WTC11 (cell line): Measurements from ENCODE around the gene ARID3C. TPM values are rescaled to one million over a fixed set of nuclear protein-coding genes. Genes with fewer than 3 reads are reported as not detected.

Experiments used
- ATF1 ChIP-seq: sonication (generic); formaldehyde crosslinking; IDR thresholded peaks from 2 replicates; pipeline ENCODE4 v1.8.1; 2023; ENCODE audit warnings: mild to moderate bottlenecking, moderate library complexity, missing genetic modification reagents
- CBFB ChIP-seq: sonication (generic); formaldehyde crosslinking; IDR thresholded peaks from 2 replicates; pipeline ENCODE4 v1.8.1; 2022; ENCODE audit warnings: mild to moderate bottlenecking, low read depth, missing genetic modification reagents
- ETV6 ChIP-seq: sonication (generic); formaldehyde crosslinking; IDR thresholded peaks from 2 replicates; pipeline ENCODE4 v1.8.1; 2022; ENCODE audit warnings: mild to moderate bottlenecking, missing genetic modification reagents
- FOXJ3 ChIP-seq: sonication (generic); formaldehyde crosslinking; IDR thresholded peaks from 2 replicates; pipeline ENCODE4 v1.9.0; 2021; ENCODE audit warnings: missing genetic modification reagents, mild to moderate bottlenecking, borderline replicate concordance
- FOXP1 ChIP-seq: sonication (generic); formaldehyde crosslinking; IDR thresholded peaks from 2 replicates; pipeline ENCODE4 v1.8.0; 2022; ENCODE audit warnings: missing genetic modification reagents, mild to moderate bottlenecking, moderate library complexity, borderline replicate concordance
- GTF2I ChIP-seq: fragments of 250-450 bp; sonication (Bioruptor Pico); conservative IDR thresholded peaks from 2 replicates; pipeline ENCODE4 v1.4.0; 2021; ENCODE audit warnings: mild to moderate bottlenecking
- HMGA2 ChIP-seq: fragments of 250-450 bp; sonication (Bioruptor Pico); IDR thresholded peaks from 2 replicates; pipeline ENCODE4 v1.4.0; 2021; ENCODE audit warnings: mild to moderate bottlenecking, moderate library complexity
- IRF2 ChIP-seq: sonication (generic); formaldehyde crosslinking; IDR thresholded peaks from 2 replicates; pipeline ENCODE4 v1.8.0; 2022; ENCODE audit warnings: low read depth, missing genetic modification reagents, borderline replicate concordance
- MYBL2 ChIP-seq: sonication (generic); formaldehyde crosslinking; IDR thresholded peaks from 2 replicates; pipeline ENCODE4 v1.8.1; 2023; ENCODE audit warnings: mild to moderate bottlenecking, moderate library complexity, missing genetic modification reagents
- NFATC4 ChIP-seq: fragments of 250-450 bp; sonication (Bioruptor Pico); IDR thresholded peaks from 2 replicates; pipeline ENCODE4 v1.9.0; 2021; ENCODE audit warnings: mild to moderate bottlenecking
- PRRX2 ChIP-seq: fragments of 250-450 bp; sonication (Bioruptor Pico); IDR thresholded peaks from 2 replicates; pipeline ENCODE4 v1.8.0; 2021; ENCODE audit warnings: mild to moderate bottlenecking
- RORB ChIP-seq: fragments of 250-450 bp; sonication (Bioruptor Pico); IDR thresholded peaks from 2 replicates; pipeline ENCODE4 v1.9.0; 2021; ENCODE audit warnings: mild to moderate bottlenecking
- SMAD3 ChIP-seq: sonication (generic); formaldehyde crosslinking; IDR thresholded peaks from 2 replicates; pipeline ENCODE4 v1.8.0; 2022; ENCODE audit warnings: missing genetic modification reagents, mild to moderate bottlenecking, borderline replicate concordance
- SMAD4 ChIP-seq: sonication (generic); formaldehyde crosslinking; IDR thresholded peaks from 2 replicates; pipeline ENCODE4 v1.8.0; 2022; ENCODE audit warnings: mild to moderate bottlenecking, missing genetic modification reagents
- SOX15 ChIP-seq: fragments of 250-450 bp; sonication (Bioruptor Pico); IDR thresholded peaks from 2 replicates; pipeline ENCODE4 v1.9.0; 2021; ENCODE audit warnings: mild to moderate bottlenecking
- SP1 ChIP-seq: sonication (generic); formaldehyde crosslinking; conservative IDR thresholded peaks from 2 replicates; pipeline ENCODE4 v1.8.1; 2022; ENCODE audit warnings: missing genetic modification reagents
- TEAD4 ChIP-seq: sonication (generic); formaldehyde crosslinking; IDR thresholded peaks from 2 replicates; pipeline ENCODE4 v1.8.0; 2022; ENCODE audit warnings: mild to moderate bottlenecking, missing genetic modification reagents
- ZBTB21 ChIP-seq: sonication (generic); formaldehyde crosslinking; IDR thresholded peaks from 2 replicates; pipeline ENCODE4 v1.8.1; 2023; ENCODE audit warnings: mild to moderate bottlenecking, missing genetic modification reagents, borderline replicate concordance
- ZNF138 ChIP-seq: sonication (generic); formaldehyde crosslinking; conservative IDR thresholded peaks from 2 replicates; pipeline ENCODE4 v1.8.1; 2022; ENCODE audit warnings: mild to moderate bottlenecking, moderate library complexity, missing genetic modification reagents
- ZNF219 ChIP-seq: sonication (generic); formaldehyde crosslinking; IDR thresholded peaks from 2 replicates; pipeline ENCODE4 v1.8.0; 2023; ENCODE audit warnings: missing genetic modification reagents, mild to moderate bottlenecking, borderline replicate concordance
- ZNF263 ChIP-seq: sonication (generic); formaldehyde crosslinking; IDR thresholded peaks from 2 replicates; pipeline ENCODE4 v1.8.1; 2022; ENCODE audit warnings: low read depth, mild to moderate bottlenecking, moderate library complexity, missing genetic modification reagents
- ZNF317 ChIP-seq: sonication (generic); formaldehyde crosslinking; IDR thresholded peaks from 2 replicates; pipeline ENCODE4 v1.8.1; 2023; ENCODE audit warnings: low read depth, mild to moderate bottlenecking, moderate library complexity, missing genetic modification reagents, borderline replicate concordance
- total RNA-seq: library from RNA; stranded (reverse); gene quantifications from 3 replicates; pipeline ENCODE4 v1.2.3, GENCODE V29; 2021
- TF ChIP-seq, protein P1 (sequence below): sonication (generic); formaldehyde crosslinking; IDR thresholded peaks from 2 replicates; pipeline ENCODE4 v1.8.0; 2022; ENCODE audit warnings: mild to moderate bottlenecking, missing genetic modification reagents
- TF ChIP-seq, protein P2 (sequence below): fragments of 250-450 bp; sonication (Bioruptor Pico); IDR thresholded peaks from 2 replicates; pipeline ENCODE4 v1.8.0; 2021; ENCODE audit warnings: mild to moderate bottlenecking
- TF ChIP-seq, protein P3 (sequence below): fragments of 250-450 bp; sonication (Bioruptor Pico); IDR thresholded peaks from 2 replicates; pipeline ENCODE4 v1.9.0; 2021; ENCODE audit warnings: moderate library complexity, mild to moderate bottlenecking, inconsistent platforms, borderline replicate concordance
- TF ChIP-seq, protein P4 (sequence below): sonication (generic); formaldehyde crosslinking; IDR thresholded peaks from 2 replicates; pipeline ENCODE4 v1.8.1; 2023; ENCODE audit warnings: mild to moderate bottlenecking, missing genetic modification reagents
- TF ChIP-seq, protein P5 (sequence below): sonication (generic); formaldehyde crosslinking; IDR thresholded peaks from 2 replicates; pipeline ENCODE4 v1.8.0; 2022; ENCODE audit warnings: mild to moderate bottlenecking, missing genetic modification reagents
- TF ChIP-seq, protein P6 (sequence below): sonication (generic); formaldehyde crosslinking; IDR thresholded peaks from 2 replicates; pipeline ENCODE4 v1.8.0; 2022; ENCODE audit warnings: mild to moderate bottlenecking, missing genetic modification reagents
- TF ChIP-seq, protein P7 (sequence below): sonication (generic); formaldehyde crosslinking; IDR thresholded peaks from 2 replicates; pipeline ENCODE4 v1.8.0; 2023; ENCODE audit warnings: missing genetic modification reagents
- TF ChIP-seq, protein P8 (sequence below): sonication (generic); formaldehyde crosslinking; IDR thresholded peaks from 2 replicates; pipeline ENCODE4 v1.8.1; 2023; ENCODE audit warnings: mild to moderate bottlenecking, missing genetic modification reagents, moderate library complexity
- TF ChIP-seq, protein P9 (sequence below): sonication (generic); formaldehyde crosslinking; IDR thresholded peaks from 2 replicates; pipeline ENCODE4 v1.8.1; 2023; ENCODE audit warnings: mild to moderate bottlenecking, moderate library complexity, missing genetic modification reagents

Gene ARID3C
- total RNA-seq, 1 experiment from 2014 or later, result 0.15 TPM

DNA sequence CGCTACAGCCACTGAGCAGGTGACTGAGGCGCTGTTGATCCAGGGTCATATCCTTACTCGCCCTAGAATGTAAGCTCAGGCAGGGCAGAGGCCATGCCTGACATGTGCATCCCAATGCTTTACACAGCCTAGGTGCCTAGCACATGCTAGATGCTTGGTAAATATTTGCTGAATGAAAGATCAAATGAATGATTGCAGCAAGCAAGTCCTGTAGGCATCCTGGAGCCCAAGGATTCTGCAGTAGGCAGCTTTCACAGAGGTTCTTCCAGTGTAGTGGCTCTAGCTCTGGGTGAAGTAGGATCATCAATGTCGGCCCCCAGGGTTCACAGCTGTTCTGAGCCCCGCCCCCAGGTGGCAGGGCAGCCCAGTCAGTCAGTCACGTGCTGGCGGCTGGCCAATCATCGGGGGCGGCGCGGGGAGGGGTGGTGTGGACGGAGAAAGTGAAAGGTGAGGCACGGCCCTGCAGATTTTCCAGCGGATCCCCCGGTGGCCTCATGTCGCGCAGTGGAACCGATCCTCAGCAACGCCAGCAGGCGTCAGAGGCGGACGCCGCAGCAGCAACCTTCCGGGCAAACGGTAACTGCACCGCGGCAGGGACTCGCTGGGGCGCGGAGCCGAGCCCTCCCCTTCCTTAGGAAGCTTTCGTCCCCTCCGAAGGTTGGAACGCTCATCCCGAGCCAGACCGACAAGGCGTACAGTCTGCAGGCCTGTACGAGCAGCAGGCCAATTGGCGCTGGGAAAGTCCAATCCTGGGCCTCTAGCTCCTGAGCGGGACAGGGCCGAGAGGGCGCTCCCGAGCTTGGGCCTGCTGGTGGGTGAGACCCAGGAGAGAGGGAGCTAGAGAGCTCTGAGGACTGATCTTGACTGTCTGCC is 17.6 kb upstream of the ARID3C start, which contains the start of gene GALT (continued):
- TF ChIP-seq, protein P1, sequence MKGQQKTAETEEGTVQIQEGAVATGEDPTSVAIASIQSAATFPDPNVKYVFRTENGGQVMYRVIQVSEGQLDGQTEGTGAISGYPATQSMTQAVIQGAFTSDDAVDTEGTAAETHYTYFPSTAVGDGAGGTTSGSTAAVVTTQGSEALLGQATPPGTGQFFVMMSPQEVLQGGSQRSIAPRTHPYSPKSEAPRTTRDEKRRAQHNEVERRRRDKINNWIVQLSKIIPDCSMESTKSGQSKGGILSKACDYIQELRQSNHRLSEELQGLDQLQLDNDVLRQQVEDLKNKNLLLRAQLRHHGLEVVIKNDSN (CRISPR knock-in tag), result peak; percentile 100
- TF ChIP-seq, protein P2, sequence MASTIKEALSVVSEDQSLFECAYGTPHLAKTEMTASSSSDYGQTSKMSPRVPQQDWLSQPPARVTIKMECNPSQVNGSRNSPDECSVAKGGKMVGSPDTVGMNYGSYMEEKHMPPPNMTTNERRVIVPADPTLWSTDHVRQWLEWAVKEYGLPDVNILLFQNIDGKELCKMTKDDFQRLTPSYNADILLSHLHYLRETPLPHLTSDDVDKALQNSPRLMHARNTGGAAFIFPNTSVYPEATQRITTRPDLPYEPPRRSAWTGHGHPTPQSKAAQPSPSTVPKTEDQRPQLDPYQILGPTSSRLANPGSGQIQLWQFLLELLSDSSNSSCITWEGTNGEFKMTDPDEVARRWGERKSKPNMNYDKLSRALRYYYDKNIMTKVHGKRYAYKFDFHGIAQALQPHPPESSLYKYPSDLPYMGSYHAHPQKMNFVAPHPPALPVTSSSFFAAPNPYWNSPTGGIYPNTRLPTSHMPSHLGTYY (CRISPR knock-in tag), result no peak
- TF ChIP-seq NFATC4 (CRISPR knock-in tag) (0 out of 2 replicates have a peak, but pooled peaks have one; percentile 15), ETV6 (0 out of 2 replicates have a peak, but pooled peaks have one; percentile 59), FOXJ3 (CRISPR knock-in tag) (no peak), ZBTB21 (CRISPR knock-in tag) (peak; percentile 54; the same call in 1 of the 2 replicates), ZNF219 (CRISPR knock-in tag) (no peak), SP1 (CRISPR knock-in tag) (peak; percentile 79), GTF2I (CRISPR knock-in tag) (no peak), HMGA2 (CRISPR knock-in tag) (no peak), SMAD3 (CRISPR knock-in tag) (peak; percentile 59; the same call in 1 of the 2 replicates), IRF2 (CRISPR knock-in tag) (no peak), ZNF317 (0 out of 2 replicates have a peak, but pooled peaks have one; percentile 16), TEAD4 (CRISPR knock-in tag) (0 out of 2 replicates have a peak, but pooled peaks have one; percentile 17), ATF1 (CRISPR knock-in tag) (no peak), PRRX2 (CRISPR knock-in tag) (no peak), RORB (CRISPR knock-in tag) (no peak), SOX15 (CRISPR knock-in tag) (no peak), MYBL2 (CRISPR knock-in tag) (peak; percentile 87), FOXP1 (peak; percentile 60; the same call in 1 of the 2 replicates), SMAD4 (no peak), CBFB (CRISPR knock-in tag) (peak; percentile 79; the same call in 1 of the 2 replicates), ZNF263 (CRISPR knock-in tag) (no peak), ZNF138 (CRISPR knock-in tag) (0 out of 2 replicates have a peak, but pooled peaks have one; percentile 34)
- TF ChIP-seq, protein P3, sequence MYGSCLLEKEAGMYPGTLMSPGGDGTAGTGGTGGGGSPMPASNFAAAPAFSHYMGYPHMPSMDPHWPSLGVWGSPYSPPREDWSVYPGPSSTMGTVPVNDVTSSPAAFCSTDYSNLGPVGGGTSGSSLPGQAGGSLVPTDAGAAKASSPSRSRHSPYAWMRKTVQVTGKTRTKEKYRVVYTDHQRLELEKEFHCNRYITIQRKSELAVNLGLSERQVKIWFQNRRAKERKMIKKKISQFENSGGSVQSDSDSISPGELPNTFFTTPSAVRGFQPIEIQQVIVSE, result no peak
- TF ChIP-seq, protein P4, sequence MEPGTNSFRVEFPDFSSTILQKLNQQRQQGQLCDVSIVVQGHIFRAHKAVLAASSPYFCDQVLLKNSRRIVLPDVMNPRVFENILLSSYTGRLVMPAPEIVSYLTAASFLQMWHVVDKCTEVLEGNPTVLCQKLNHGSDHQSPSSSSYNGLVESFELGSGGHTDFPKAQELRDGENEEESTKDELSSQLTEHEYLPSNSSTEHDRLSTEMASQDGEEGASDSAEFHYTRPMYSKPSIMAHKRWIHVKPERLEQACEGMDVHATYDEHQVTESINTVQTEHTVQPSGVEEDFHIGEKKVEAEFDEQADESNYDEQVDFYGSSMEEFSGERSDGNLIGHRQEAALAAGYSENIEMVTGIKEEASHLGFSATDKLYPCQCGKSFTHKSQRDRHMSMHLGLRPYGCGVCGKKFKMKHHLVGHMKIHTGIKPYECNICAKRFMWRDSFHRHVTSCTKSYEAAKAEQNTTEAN (CRISPR knock-in tag), result no peak; the same call in 1 of the 2 replicates
- TF ChIP-seq, protein P5, sequence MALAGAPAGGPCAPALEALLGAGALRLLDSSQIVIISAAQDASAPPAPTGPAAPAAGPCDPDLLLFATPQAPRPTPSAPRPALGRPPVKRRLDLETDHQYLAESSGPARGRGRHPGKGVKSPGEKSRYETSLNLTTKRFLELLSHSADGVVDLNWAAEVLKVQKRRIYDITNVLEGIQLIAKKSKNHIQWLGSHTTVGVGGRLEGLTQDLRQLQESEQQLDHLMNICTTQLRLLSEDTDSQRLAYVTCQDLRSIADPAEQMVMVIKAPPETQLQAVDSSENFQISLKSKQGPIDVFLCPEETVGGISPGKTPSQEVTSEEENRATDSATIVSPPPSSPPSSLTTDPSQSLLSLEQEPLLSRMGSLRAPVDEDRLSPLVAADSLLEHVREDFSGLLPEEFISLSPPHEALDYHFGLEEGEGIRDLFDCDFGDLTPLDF (CRISPR knock-in tag), result no peak
- TF ChIP-seq, protein P6, sequence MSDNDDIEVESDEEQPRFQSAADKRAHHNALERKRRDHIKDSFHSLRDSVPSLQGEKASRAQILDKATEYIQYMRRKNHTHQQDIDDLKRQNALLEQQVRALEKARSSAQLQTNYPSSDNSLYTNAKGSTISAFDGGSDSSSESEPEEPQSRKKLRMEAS (CRISPR knock-in tag), result peak; percentile 87
- TF ChIP-seq, protein P7, sequence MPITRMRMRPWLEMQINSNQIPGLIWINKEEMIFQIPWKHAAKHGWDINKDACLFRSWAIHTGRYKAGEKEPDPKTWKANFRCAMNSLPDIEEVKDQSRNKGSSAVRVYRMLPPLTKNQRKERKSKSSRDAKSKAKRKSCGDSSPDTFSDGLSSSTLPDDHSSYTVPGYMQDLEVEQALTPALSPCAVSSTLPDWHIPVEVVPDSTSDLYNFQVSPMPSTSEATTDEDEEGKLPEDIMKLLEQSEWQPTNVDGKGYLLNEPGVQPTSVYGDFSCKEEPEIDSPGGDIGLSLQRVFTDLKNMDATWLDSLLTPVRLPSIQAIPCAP (CRISPR knock-in tag), result no peak
- TF ChIP-seq, protein P8, sequence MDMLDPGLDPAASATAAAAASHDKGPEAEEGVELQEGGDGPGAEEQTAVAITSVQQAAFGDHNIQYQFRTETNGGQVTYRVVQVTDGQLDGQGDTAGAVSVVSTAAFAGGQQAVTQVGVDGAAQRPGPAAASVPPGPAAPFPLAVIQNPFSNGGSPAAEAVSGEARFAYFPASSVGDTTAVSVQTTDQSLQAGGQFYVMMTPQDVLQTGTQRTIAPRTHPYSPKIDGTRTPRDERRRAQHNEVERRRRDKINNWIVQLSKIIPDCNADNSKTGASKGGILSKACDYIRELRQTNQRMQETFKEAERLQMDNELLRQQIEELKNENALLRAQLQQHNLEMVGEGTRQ, result peak; percentile 100
- TF ChIP-seq, protein P9, sequence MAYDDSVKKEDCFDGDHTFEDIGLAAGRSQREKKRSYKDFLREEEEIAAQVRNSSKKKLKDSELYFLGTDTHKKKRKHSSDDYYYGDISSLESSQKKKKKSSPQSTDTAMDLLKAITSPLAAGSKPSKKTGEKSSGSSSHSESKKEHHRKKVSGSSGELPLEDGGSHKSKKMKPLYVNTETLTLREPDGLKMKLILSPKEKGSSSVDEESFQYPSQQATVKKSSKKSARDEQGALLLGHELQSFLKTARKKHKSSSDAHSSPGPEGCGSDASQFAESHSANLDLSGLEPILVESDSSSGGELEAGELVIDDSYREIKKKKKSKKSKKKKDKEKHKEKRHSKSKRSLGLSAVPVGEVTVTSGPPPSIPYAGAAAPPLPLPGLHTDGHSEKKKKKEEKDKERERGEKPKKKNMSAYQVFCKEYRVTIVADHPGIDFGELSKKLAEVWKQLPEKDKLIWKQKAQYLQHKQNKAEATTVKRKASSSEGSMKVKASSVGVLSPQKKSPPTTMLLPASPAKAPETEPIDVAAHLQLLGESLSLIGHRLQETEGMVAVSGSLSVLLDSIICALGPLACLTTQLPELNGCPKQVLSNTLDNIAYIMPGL, result peak; percentile 96
